Muscle of back (tissue), 11 donors: ENCODE data around the gene ZNF439. TPM values are rescaled to one million over a fixed set of nuclear protein-coding genes. Genes with fewer than 3 reads are reported as not detected.
"Not testable (repeated sequence)": the region's sequence is repeated elsewhere in the genome, so short reads cannot be mapped to it uniquely, and the experiment has no call there.

Experiments
- DNase-seq, 3 donors: peaks; one replicate each; pipeline versions ENCODE4 v3.0.0 to v3.0.0-alpha.2; 2013
- polyA plus RNA-seq, 10 donors: library from polyadenylated mRNA; unstranded; fragments of 120-200 nt; gene quantifications; one replicate each; pipeline ENCODE4 v1.2.1, GENCODE V29; 2013; ENCODE audit not compliant: insufficient read length in 10 of 10

The ZNF439 gene
- polyA plus RNA-seq, 10 donors, result 2.6 to 6.8 (median 4.9) TPM

DNA sequence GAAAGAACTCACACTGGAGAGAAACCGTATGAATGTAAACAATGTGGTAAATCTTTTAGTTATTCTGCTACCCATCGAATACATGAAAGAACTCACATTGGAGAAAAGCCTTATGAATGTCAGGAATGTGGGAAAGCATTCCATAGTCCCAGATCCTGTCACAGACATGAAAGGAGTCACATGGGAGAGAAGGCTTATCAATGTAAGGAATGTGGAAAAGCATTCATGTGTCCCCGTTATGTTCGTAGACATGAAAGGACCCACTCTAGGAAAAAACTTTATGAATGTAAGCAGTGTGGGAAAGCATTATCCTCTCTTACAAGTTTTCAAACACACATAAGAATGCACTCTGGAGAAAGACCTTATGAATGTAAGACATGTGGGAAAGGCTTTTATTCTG lies 19.2 kb downstream of the ZNF439 start:
- not testable (repeated sequence) for DNase-seq

DNA sequence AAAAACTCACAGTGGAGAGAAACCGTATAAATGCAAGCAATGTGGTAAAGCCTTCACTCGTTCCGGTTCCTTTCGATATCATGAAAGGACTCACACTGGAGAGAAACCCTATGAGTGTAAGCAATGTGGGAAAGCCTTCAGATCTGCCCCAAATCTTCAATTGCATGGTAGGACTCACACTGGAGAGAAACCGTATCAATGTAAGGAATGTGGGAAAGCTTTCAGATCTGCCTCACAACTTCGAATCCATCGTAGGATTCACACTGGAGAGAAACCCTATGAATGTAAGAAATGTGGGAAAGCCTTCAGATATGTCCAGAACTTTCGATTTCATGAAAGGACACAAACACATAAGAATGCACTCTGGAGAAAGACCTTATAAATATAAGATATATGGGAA lies 19.7 kb downstream of the ZNF439 start:
- no peak for DNase-seq

DNA sequence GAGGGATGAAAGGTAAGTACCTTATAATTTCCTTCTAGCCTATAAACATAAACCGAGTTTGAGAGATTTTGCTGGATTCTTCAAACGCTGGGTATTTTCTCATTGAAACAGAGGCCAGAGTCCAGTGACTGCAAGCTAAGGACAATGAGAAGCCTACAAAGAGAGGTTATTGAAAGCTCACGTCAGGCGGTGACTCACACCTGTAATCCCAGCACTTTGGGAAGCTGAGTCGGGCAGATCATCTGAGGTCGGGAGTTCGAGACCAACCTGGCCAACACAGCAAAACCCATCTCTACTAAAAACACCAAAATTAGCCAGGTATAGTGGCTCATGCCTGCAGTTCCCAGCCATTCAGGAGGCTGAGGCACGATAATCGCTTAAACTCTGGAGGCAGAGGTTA lies 24.1 kb downstream of the ZNF439 start:
- no peak for DNase-seq

DNA sequence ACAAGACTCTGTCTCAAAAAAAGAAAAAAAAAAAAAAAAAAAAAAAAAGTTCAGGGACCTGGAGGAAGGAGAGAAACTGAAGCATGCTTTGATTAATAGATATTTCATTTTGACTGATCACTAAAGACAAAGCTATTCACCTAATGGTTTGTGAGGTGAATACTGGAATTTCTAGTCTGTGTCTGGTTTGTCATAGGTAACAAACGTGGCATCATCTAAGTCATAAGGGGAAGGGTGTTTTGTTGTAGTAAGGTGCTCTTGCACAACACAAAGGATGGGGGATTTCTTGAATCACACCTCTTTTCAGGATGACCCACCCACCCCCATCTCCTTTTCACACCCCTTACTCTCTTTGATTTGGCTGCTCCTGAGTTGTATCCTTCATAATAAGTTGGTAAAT lies 25.2 kb downstream of the ZNF439 start:
- no peak for DNase-seq

DNA sequence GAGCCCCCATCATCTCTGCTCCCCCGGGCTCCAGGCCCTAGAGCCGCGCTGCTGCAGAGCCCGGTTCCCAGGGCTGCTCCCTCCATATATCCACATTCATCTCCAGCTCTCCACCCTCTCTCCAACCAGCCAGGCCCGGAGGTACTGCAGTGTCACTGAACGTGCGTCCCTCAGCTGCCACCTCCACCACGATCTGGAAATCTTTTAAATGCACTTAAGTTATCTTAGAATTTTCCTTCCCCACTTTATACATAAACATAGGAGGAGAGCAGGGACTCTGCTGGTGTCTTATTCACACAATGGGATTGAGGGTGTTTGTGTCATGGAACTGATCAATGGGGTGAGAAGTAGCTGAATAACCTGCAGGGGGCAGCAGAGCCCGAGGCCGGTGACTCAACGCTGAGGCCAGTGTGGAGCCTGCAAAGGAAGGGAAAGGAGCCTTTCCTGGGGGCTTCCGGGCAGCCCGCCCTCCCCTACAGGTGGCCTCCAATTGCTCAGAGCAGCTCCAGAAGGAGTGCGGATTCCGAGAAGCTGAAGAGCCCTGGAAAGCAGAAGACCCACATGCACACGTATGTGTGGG lies 31.3 kb downstream of the ZNF439 start:
- peak in 1 of 3 donors; percentile 2 for DNase-seq

DNA sequence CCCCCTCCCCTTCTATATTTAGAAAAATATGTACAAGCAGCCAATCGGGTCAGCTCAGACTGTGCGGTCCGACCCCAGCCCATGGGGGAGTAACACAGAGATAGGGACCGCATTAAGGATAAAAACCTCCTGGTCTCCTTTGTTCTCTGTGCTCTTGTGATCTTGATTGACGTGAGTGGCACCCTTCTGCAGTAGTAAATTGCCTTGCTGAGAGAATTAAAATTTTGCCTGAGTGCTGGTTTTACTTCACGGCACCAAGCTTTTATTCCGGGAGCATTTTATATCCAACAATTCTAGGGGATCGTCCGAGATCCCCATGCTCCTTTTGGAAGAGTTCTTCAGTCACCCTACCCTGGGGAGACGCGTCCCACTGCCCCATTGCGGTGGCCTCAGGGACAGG lies 32.1 kb downstream of the ZNF439 start:
- no peak for DNase-seq

DNA sequence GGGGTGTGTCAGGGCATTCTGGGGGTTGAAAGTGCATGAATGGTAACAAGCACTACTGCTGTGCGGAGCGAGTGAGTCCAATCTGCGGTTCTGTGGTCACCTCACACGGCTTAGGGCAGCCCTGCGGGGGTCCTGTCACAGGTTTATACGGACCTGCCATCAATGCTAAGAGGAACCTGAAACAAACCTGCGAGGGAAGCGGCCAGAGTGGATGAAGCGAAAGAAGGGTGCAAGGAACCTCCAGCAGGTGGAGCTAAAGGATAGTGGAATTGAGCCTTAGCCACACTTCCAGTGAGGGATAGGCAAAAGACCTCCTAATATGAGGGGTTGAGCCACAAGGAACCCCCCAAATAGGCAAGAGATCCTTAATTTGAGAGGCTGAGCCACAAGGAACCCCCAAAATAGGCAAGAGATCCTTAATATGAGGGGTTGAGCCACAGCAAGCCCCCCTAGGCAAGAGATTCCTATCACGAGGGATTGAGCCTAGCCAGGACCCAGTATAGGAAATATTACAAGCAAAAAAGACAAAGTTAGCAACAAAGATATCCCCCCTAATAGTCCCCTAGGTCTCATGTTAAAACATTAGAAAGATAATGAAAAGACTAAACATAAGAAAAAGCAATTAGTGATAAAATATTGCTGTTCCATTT lies 32.8 kb downstream of the ZNF439 start:
- peak; percentile 27 to 67 (median 48) for DNase-seq

DNA sequence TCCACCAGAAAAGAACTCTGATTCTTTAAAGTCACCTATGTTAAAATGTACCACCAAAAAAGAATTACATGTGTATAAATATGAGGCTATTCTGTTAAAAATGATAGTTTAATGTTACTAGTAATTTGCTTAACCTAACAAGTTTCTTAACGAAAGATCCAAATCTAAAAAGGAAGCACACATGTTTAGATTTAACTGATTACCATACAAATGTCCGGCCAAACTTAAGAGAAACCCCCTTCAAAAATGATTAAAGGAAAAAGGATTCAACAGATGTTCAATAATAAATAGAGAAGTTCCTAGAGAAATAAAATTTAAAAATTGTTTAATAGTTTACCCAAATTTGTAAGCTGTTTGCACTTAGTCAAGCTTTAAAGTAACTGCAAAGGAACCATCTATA lies 34.1 kb downstream of the ZNF439 start:
- no peak for DNase-seq

DNA sequence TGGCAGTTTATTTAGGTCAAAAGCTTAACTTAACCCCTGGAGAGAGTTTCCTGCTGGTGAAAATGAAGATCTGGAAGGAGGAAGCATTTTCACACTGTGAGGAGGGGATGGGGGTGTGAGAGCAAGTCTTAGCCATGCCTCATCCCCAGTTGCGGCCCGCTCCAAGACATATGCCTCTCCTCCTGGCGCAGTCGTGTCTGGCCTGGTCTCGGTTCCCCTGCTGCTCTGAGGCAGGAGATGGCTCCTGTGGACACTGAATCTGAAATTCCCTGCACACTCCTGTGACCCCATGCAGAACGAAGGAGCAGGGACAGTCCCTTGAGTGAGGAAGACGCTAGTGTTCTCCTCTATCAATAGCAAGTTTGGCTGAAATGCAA lies 38.7 kb downstream of the ZNF439 start:
- DNase-seq, result no peak

DNA sequence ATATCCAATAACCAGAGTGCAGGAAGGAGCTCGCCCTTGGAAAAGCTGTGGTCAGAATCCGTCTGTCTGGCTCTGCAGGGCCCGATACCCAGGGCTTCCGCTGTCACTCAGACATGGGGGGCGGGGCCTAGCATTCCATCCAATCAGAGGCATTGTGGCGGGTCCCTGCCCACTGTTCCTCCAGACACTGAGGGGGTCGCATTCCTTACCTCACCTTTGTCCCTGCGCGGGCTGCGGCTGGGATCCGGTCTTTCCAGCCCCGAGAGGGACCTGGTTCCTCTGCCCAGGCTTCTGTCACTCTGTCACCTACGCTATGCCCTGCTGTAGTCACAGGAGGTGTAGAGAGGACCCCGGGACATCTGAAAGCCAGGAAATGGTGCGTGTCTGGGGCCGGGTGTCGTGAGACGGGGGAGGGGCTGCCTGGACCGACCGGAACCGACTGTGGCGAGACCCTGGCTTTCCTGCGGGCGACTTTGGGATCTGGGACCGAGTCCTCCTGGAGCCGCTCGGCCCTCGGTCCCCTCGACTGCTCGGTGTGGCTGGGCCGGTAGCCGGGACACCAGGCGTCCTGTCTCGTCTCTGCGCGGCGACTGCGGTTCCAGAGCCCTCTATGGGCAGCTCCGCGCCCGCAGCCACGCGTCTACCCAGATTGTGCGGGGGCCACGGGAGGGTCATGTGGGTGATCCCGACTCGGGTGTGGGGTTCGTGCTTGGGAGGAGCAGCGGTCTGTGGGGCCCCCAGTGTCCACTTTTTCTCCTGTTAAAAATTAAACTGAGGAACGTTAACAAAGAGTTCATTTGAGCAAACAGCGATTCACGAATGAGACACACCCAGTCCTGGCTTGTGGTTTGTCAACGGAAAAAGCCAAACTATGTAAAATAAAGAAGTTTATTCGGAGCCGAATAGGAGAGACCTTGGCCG lies 39.3 kb downstream of the ZNF439 start, which contains the start of gene ZNF69:
Gene ZNF69, plus strand, starts transcription at position 172 of the 921 bp plus-strand sequence. Its CDS starts 142 bp downstream, at position 314.
- DNase-seq, result peak; percentile 78 to 92 (median 83)

DNA sequence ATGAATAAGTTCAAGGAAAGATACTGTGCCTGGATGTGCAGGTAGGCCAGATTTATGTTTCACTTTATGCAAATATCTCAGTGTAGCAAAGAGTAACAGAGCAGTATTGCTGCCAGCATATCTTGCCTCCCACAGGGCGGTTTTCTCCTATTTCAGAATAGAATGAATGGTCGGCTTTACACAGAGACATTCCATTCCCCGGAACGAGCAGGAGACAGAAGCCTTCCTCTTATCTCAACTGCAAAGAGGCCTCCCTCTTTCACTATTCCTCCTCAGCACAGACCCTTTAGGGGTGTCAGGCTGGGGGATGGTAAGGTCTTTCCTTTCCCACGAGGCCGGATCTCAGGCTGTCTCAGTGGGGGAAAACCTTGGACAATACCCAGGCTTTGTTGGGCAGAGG lies 41.4 kb downstream of the ZNF439 start:
- not testable (repeated sequence) for DNase-seq

DNA sequence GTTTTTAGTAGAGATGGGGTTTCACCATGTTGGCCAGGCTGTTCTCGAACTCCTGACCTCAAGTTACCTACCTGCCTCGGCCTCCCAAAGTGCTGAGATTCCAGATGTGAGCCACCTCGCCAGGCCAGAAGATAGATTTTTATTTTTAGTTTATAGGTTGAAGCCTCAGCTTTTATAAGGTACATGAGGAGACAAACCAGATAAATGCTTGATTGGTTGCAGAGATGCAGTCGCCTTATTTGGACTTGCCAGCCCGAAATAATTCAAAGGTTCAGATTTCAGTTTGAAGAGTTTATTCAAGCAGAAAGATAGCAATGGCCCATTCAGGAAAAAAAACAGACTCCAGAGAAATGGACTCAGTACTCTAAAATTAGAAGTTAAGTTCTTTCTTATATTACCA lies 42.1 kb downstream of the ZNF439 start:
- DNase-seq, result no peak

DNA sequence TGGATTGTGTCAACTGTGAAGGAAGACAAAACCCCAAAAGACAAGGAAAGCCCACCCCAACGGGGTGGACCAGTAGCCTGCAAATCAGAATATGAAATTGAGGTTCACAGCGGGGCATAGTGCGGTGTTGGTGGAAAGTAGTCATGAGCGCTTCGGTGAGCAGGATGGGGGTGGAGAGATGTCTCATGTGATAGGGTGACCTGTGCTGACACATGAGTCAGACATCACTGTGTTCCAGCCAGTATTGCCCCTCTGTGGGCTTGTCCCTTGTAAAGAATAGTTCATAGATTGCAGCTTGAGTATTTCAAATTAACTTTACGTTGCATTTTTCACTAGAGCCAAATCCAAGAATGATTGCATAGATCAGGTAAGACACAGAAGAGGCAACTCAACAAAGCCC lies 46.3 kb downstream of the ZNF439 start:
- no peak for DNase-seq

DNA sequence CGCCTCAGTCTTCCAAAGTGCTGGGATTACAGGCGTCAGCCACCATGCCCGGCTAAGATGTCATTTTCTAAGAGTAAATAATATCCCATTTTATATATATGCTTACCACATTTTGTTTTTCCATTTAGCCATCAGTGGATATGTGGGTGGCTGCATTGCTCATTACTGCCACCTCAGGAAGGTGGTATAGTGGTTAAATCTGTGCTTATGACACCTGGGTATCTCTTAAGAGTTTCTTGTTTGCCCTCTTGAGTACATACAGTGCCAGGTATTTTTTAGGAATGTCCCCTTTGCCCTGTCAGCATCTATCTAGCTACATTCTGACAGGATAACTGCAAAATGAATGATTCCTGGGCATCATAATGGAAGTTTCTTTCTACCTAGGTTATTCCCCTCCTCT lies 53.7 kb downstream of the ZNF439 start:
- DNase-seq, result no peak

DNA sequence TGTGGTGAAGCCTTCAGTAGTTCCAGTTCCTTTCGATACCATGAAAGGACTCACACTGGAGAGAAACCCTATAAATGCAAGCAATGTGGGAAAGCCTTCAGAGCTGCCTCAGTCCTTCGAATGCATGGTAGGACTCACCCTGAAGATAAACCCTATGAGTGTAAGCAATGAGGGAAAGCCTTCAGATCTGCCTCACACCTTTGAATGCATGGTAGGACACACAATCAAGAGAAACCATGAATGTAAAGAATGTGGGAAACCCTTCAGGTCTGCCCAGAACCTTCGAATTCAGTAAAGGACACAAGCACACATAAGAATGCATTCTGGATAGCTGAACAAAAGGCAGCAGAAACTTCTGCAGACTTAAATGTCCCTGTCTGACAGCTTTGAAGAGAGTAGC lies 57.4 kb downstream of the ZNF439 start:
- DNase-seq, result no peak

DNA sequence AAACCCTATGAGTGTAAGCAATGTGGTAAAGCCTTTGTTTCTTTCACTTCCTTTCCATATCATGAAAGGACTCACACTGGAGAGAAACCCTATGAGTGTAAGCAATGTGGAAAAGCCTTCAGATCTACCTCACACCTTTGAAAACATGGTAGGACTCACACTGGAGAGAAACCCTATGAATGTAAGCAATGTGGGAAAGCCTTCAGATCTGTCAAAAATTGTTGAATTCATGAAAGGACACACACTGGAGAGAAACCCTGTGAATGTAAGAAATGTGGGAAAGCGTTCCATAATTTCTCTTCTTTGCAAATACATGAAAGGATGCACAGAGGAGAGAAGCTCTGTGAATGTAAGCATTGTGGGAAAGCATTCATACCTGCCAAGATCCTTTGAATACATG lies 63.4 kb downstream of the ZNF439 start:
- not testable (repeated sequence) for DNase-seq

DNA sequence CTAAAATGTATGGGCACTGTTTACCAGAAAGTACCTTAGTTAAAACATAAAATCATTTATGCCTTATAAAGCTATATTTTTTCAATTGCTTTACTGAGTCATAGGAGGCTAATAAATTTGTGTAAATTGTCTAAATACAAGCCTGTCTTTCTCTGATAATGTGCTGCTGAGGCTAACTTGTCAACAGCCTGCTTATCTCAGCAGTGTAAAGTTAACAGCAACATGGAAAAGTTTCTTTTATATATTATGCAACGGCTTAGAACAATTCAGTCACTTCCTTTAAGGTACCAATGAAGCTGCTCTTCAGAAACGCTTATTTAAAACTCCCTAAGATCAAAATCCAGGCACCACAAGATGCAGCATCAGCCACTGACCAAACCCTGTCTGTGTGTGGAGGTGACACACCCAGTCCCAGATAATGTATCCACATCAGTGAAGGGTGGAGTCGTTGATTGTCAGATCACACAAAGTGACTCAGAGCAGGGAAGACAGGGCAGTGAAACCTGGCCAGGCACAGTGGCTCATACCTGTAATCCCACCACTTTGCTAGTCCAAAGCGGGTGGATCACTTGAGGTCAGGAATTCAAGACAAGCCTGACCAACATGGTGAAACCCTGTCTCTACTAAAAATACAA lies 66.0 kb downstream of the ZNF439 start:
- not testable (repeated sequence) for DNase-seq

Other genes starting within 250 kb of the ZNF439 start
- gene ZNF823, start 109.8 kb upstream of the ZNF439 start, polyA plus RNA-seq, result 1 to 10 TPM; 3.3 to 5.3 (median 4.5) TPM
- gene ZNF441, start 81.7 kb upstream of the ZNF439 start, polyA plus RNA-seq, result 1 to 10 TPM; 5.5 to 9.4 (median 7.1) TPM
- gene ZNF491, start 50.2 kb upstream of the ZNF439 start, polyA plus RNA-seq, result 1 to 10 TPM; 1.9 to 5.4 (median 3.2) TPM
- 1 to 10 TPM; 3.1 to 8.8 (median 6.0) TPM for gene ZNF440, start 34.5 kb upstream of the ZNF439 start, polyA plus RNA-seq
- 1 to 10 TPM; 2.9 to 5.8 (median 4.1) TPM for gene ZNF69, start 39.1 kb downstream of the ZNF439 start, polyA plus RNA-seq
- 10 to 100 TPM in 2 of 10 donors, 1 to 10 TPM in 8; 3.7 to 12.0 (median 7.1) TPM for gene ZNF700, start 76.4 kb downstream of the ZNF439 start, polyA plus RNA-seq
- 1 to 10 TPM; 1.0 to 2.4 (median 1.8) TPM for gene ZNF763, start 116.3 kb downstream of the ZNF439 start, polyA plus RNA-seq
- gene ZNF433, start 187.0 kb downstream of the ZNF439 start, polyA plus RNA-seq, result 1 to 10 TPM; 2.2 to 5.6 (median 4.4) TPM
- under 1 TPM; 0.17 to 0.80 (median 0.41) TPM for gene ZNF878, start 204.2 kb downstream of the ZNF439 start, polyA plus RNA-seq
- gene ZNF844, start 216.0 kb downstream of the ZNF439 start, polyA plus RNA-seq, result 10 to 100 TPM in 3 of 10 donors, 1 to 10 TPM in 7; 6.2 to 12.0 (median 8.9) TPM